NCI-H460 (cell line): ENCODE measurements around the gene TMCO6. TPM values are rescaled to one million over a fixed set of nuclear protein-coding genes. Genes with fewer than 3 reads are reported as not detected.
"Not testable (repeated sequence)": the region's sequence is repeated elsewhere in the genome, so short reads cannot be mapped to it uniquely, and the experiment has no call there.

Experiments
- DNase-seq: peaks from one replicate; pipeline ENCODE4 v3.0.0-alpha.2; 2016; ENCODE audit warnings: low read depth; ENCODE audit errors: extremely low read depth
- polyA plus RNA-seq: library from polyadenylated mRNA; depleted of rRNA; stranded (reverse); fragments of >200 nt; gene quantifications from 2 replicates; pipeline ENCODE4 v1.2.3, GENCODE V29; 2014; cell fraction: nucleus; rRNA removed
- total RNA-seq: library from RNA; depleted of rRNA; stranded (reverse); fragments of >200 nt; shearing (Covaris generic); gene quantifications from 2 replicates; pipeline ENCODE4 v1.2.3, GENCODE V29; 2014; rRNA removed

The TMCO6 gene
- total RNA-seq = 9.5 and 13.8 TPM in 2 replicates
- 86.3 and 99.8 TPM in 2 replicates for polyA plus RNA-seq

DNA sequence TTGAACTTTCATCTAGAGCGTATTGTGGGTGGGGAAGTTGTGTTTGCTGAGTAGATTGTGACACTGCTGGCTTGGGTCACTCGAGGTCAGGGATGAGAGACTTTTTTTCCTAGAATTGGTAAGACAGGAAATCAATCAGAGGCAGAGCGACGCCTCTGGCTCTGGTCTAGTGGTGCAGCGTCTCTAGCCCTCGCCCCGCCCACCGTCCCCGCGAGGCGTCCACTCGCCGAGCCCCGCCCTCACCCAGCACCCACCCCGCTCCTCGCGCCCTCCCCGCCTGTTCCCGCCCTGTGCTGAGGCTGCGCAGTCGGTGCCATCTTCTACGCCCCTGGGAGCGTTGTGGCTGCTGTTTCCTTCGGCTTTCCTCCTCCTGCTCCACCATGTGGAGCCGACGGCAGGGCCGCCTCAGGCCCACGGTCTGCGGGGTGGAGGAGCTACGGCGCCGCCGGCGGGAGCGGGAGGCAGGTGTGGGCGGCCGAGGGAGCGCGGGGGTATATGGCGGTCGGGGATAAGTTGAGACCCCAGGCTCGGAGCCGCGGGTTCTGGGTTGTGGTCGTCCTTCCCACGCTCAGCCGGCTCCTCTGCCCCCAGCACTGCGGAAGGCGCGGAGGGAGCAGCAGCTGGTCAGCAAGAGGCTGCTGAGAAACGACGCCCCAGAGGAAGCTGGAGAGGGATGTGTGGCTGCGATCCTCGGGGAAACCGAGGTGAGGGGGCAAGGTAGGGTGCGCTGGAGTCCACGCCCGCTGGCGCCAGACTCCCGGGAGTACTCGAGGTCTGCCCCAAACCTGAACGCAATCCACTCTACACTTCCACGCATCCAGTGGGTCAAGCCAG lies at the start of gene TMCO6:
Gene TMCO6 (plus strand): TSS at position 304 of the 834 bp plus-strand sequence. CDS start 77 bp downstream, at position 381.
- DNase-seq = peak; percentile 97

DNA sequence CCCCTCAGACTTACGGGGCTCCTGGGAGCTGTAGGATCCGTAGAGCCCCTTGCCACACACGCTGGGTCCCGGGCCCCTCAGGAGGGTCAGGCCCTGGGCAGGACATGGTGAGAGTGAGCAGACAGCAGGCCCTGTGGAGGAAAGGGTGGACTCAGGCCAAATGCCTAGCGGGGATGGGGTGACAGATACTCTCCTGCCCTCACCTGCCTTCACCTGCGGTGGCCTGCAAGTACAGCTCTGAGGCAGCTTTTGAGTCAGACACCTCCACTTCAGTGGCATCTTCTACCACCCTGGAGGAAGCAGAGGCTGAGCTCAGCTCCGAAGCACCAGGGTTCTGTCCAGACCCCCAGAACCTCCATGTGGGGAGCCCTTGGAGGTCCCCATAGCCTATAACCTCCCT lies 48.4 kb upstream of the TMCO6 start:
- DNase-seq = no peak

DNA sequence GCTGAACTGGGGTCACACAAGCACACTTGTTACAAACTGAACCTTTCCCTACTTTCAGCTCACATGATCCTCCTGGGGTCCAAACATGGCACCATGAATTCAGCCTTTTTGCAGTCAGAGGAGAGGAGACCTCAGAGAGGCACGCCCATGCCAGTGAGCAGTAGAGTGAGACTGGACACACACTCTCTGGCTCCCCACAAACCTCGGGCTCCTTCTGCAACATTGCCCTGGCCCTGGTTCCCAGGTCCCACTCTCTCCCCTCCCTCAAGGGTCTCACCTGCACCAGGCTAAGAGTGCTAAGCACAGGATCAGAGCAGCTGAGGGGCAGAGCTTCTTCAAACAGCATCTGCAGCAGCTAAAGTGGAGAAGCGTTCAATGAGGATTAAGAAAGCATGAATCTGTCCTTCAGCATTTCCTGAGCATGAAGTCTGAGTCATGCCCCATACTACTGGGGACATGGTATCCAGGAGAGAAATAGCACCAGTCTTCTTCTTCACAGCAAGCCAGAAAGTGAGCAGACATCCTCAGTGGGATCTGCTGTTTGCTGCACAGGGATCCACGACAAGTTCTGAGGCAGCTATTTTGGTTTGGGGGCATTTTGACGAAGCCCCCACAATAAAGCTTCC lies 47.4 kb upstream of the TMCO6 start:
- no peak for DNase-seq

DNA sequence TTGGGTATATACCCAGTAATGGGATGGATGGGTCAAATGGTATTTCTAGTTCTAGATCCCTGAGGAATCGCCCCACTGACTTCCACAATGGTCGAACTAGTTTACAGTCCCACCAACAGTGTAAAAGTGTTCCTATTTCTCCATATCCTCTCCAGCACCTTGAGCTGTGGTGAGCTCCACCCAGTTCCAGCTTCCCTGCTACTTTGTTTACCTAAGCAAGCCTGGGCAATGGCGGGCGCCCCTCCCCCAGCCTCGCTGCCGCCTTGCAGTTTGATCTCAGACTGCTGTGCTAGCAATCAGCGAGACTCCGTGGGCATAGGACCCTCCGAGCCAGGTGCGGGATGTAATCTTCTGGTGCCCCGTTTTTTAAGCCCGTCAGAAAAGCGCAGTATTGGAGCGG lies 46.2 kb upstream of the TMCO6 start:
- peak; percentile 40 for DNase-seq

DNA sequence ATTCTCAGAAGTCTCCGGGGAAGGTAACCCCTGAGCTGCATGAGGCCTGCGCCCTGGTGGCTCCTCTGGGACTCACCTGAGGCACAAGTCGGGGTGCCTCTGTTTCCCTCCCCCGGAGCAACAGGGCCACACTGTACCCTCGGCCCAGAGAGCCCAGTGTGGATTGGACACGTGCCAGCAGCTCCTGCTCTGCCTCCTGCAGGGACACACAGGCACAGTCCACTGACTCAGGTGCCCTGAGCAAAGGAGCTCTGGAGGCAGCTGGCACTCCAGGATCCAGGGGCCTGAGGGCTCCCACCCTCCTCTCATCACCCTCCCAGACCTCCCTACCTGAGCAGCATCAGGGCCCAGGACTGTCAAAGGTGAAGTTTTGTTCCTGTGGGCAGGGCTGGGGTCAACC lies 45.1 kb upstream of the TMCO6 start:
- no peak for DNase-seq

DNA sequence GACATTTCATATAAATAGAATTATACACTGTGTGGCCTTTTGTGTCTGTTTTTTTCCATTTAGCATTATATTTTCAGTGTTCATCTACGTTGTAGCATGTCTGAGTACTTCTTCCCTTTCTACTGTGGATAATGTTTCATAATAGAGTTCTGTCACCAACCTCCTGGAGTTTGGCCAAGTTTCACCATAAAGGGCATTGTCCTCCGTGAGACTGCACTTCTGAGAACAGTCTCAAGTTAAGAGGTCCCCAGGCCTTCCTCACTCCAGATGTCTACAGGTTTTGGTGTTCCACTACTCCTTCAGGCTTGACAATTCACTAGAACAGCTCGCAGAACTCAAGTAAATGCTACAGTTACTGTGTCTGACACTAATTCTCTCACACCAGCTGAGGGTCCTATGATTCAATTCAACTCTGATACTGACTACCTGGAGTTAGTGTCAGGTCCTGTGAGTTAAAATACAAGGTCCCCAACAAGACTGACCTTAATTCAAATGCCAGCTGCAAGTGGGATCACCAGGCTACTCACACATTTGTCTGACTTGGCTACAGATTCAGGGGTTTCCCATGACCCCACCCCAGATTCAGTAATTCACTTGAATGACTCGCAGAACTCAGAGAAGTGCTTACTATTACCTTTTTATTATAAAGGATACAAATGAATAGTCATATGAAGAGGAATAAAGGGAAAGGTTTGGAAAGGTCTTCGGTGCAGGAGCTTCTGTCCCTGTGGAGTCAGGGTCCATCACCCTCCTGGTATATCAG lies 43.5 kb upstream of the TMCO6 start:
- no peak for DNase-seq

DNA sequence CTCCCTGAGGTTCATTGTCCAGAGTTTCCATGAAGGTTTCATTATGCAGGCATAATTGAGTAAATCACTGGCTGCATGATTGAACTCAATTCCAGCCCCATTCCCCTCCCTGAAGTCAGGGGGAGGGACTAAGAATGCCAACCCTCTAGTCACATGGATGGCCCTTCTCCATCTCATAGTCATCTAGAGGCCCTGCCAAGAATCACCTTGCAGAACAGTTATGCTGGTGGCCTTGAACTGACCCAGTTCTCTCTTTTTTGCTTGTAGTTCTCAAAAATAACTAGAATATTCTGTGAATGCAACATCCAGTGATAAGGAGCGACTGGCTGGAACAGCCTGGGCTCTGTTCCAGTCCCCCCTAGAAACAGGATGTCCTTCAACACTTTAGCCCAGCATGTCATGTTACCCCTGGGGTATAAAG lies 42.9 kb upstream of the TMCO6 start:
- no peak for DNase-seq

DNA sequence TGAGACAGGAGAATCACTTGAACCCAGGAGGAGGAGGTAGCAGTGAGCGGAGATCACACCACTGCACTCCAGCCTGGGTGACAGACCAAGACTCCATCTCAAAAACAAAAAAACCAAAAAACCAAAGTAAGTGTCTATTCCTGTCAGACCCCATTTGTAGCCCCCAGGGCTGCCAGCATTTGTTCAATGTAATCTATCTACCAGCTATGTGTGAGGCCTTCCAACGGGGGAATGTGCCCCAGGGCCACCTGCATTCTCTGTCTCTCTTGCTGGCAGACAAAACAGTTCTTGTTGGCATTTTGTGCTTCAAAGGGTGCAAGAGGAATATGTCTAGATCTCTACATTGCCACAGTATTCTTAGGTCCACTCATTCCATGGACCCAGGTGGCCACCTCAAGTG lies 40.4 kb upstream of the TMCO6 start:
- no peak for DNase-seq

DNA sequence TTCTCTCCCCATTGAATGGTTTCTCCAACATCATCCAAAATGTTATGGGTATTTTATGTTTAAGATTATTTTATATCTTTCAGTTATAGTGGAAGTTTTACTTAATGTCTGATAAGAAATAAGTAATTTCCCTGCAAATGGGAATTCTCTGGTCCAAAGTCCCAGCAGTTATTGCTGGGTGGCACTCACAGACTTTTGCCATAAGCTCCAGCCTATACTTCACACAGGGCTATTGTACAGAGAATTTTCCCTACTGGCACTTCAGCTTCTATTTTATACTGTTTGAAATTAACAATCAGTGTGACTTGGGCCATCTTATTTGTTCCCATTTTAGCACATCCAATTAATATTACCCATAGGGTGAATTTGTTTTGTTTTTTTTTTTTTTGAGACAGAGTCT lies 39.2 kb upstream of the TMCO6 start:
- no peak for DNase-seq

DNA sequence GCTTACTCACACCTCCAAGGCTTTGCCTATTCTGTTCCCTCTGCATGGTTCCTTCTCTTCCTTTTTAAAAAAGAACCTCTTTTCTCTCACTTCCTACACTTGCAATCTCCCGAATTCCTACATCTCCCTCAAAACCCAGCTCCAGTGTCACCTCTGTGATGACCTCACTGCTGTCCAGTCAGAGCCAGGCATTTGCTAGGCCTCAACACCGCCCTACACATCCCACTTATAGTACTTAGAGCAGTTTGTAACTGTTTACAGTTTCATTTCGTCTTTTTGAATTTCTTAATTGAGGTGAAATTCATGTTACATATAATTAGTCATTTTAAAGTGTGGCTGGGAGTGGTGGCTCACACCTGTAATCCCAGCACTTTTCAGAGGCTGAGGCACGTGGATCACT lies 37.1 kb upstream of the TMCO6 start:
- no peak for DNase-seq

DNA sequence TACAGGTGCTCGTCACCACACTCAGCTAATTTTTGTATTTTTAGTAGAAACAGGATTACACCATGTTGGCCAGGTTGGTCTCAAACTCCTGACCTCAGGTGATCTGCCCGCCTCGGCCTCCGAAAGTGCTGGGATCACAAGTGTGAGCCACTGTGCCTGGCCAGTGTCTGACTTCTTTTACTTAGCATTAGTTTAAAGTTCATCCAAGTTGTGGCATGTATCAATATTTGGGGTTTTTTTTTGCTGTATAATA lies 35.9 kb upstream of the TMCO6 start:
- DNase-seq = not testable (repeated sequence)

DNA sequence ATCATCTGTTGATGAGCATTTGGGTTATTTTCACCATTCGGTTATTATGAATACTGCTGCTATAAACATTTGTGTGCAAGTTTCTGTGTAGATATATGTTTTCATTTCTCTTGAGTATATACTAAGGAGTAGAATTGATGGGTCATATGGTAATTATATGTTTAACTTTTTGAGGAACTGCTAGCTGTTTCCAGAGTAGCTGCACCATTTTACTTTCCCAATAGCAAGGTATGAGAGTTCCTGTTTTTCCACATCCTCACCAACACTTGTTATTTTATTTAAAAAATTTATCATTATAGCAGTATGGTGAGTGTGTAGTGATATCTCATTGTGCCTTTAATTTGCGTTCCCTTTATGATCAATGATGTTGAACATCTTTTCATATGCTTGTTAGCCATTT lies 35.5 kb upstream of the TMCO6 start:
- DNase-seq = no peak

DNA sequence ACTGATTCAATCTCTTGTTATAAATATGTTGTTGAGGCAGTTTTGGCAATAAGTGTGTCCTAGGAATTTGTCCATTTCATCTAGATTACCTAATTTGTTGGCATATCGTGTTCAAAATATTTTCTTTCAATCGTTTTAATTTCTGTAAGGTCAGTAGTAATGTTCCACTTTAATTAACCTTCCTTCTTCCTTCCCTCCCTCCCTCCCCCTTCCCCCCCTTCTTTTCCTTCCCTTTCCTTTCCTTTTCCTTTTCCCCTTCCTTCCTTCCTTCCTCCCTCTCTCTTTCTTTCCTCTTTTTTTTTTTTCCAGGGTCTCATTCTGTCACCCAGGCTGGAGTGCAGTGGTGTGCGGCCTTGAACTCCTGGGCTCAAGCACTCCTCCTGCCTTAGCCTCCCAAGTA lies 33.4 kb upstream of the TMCO6 start:
- DNase-seq = no peak

DNA sequence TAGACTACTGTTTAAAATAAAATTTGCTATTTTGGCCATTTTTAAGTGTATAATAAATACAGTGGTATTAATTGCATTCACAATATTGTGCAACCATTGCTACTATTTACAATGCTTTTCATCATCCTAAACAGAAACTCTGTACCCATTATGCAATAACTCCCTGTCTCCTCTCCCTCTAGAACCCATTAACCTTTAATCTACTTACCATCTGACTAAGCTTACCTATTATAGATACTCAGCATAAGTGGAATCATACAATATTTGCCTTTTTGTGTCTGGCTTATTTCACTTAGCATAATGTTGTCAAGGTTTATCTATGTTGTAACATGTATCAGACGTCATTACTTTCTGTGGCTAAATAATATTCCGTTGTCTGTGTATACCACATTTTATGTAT lies 32.2 kb upstream of the TMCO6 start:
- peak; percentile 15 for DNase-seq

DNA sequence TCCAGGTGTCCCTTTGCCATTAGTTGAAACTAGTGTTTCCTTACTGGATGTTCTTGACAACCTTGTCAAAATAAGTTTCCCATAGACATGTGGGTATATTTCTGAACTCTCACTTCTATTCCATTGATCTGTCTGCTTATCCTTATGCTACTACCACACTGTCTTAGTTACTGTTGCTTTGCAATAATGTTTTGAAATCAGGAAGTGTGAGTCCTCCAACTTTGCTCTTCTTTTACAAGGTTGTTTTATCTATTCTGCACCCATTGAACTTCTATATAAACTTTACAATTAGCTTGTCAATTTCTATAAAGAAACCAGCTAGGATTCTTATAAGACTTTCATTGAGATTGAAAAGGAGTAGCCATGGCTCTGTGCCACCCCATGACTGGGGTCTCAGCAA lies 30.5 kb upstream of the TMCO6 start:
- DNase-seq = no peak

DNA sequence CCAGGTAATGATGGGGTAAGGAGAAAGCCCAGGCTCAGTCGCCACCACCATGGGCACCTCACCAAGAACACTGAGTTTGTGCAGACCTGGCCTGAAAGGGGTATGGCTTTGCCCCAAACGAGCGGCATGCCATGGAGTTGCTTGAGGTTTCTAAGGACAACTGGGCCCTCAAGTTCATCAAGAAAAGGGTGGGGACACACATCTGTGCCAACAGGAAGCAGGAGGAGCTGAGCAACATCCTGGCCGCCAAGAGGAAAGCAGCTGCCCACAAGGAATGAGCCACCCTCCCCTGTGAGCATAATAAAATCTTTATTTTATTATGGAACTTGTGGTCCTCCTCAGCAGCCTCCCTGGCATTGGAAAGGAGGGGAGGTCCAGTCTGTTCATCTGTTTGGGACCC lies 30.1 kb upstream of the TMCO6 start:
- DNase-seq = no peak

DNA sequence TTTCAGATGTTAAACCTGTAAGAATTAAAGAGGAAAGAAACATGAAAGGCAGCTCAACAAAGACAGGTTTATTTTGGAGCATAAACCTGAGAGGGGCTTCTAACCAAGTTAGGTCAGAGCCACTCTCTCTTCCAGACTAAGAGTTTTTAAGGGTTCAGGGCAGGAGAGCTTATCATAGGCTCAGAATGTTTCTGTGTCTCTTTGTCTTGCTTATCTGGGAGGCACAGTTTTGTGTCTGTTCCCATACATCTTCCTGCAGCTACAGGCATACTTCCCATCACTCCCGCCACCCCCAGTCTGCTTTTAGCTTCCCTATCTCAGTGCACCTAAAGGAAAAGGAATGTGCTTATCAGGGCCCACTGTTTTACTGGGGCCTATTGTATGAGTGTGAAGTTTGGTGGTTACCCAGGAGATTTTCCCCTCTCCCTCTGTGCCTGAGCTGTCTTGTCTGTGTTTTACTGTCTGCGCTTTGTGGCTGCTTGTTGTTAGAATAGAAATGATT lies 28.2 kb upstream of the TMCO6 start:
- DNase-seq = no peak

DNA sequence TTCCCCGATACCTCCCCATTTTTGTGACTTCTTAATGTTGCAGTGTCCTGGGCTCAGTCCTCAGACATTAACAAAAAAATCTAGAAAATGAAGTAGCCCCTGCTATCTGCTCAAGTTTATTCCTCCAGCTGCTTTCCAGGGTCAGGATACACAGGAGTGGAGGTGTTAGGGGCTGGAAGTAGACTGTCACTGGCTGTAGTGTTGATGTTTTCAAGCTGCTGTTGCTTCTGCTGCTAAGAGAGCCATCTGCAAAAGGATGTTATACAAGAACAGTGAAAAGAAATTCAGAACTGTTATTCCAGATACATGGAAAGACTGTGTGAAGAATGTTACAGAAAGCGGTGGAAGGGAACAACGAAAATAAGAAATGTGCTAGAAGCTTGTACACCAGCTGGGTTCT lies 16.9 kb upstream of the TMCO6 start:
- DNase-seq = no peak

DNA sequence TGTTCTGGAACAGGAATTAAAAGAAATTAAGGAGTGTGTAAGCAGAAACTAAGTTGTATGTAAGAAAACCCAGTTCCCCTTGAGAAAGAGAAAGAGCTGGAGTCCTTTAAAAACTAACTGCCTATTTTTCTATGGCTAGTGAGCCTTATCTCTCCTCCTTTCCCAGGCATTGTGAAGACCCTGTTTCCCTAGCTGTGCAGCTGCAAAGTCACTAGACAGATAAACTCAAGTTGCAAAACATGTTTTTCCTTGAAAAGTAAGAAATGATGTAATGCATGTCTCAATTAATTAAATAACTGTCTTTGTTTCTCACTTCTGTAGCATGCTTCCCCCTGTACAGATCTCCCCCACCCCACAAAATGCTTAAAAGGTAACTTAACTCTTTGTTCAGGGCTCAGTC lies 16.2 kb upstream of the TMCO6 start:
- DNase-seq = not testable (repeated sequence)

DNA sequence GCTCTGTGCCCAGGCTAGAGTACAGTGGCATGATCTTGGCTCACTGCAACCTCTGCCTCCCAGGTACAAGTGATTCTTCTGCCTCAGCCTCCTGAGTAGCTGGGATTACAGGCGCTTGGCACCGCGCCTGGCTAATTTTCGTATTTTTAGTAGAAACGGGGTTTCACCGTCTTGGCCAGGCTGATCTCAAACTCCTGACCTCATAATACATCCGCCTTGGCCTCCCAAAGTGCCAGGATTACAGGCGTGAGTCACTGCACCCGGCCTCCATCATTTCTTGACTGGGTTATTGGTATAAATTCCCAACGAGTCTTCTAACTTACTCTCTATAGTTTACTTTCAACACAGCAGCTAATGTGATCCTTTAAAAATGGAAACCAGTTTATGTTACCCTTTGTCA lies 14.4 kb upstream of the TMCO6 start:
- not testable (repeated sequence) for DNase-seq

DNA sequence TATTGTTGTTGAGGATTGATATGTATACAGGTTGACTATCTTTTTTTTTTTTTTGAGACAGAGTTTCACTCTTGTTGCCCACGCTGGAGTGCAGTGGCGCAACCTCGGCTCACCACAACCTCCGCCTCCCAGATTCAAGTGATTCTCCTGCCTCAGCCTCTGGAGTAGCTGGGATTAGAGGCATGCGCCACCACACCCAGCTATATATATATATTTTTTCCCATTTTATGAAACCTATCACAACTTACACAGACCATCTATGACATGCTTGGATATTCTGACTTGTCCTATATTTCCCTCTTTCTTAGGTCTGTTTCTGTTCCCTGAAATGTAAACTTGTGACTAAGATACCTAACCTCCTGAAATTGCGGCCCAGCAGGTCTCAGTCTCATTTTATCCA lies 11.3 kb upstream of the TMCO6 start:
- no peak for DNase-seq

DNA sequence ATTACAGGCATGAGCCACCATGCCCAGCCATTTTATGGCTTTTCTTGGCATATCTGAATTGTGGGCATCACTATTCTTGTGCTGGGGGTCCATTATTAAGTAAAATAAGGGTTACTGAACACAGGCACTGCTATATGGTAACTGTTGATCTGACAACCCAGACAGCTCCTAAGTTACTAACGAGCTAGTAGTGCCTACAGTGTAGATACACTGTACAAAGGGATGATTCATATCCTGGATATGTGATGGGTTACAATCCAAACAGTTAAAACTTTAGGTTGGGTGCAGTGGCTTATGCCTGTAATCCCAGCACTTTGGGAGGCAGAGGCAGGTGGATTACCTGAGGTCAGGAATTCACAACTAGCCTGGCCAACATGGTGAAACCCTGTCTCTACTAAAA lies 10.5 kb upstream of the TMCO6 start:
- no peak for DNase-seq
